T-helper 9 cell (primary cell): ENCODE measurements around the gene UPK3B.
"Not testable (repeated sequence)": the region's sequence is repeated elsewhere in the genome, so short reads cannot be mapped to it uniquely, and the experiment has no call there.

Experiments
- DNase-seq: peaks from one replicate; pipeline ENCODE4 v3.0.0-alpha.2; 2020

UPK3B gene

GRCh38 chr7:76492139-76492538 lies 18.2 kb upstream of the UPK3B start:
- DNase-seq = not testable (repeated sequence)

DNA sequence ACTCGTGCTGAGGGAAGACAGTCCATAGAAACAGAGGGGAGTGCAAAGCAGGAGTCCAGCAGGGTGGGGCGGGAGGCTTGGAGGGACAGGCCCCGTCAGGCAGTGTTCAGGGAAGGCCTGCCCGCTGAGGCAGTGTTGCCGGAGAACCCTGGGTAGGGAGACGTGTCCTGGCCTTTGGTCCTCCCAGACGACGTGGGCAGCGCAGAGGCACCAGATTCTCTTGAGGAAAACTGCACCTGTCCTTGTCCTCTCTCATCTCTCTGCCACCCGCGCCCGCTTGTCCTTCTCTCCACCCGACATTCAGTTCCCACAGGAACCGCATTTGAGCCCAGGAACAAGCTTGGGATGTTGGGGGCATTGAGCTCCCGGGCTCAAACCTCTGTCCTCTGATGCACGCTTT lies 14.6 kb upstream of the UPK3B start:
- not testable (repeated sequence) for DNase-seq

GRCh38 chr7:76497918-76498582 lies 12.3 kb upstream of the UPK3B start:
- not testable (repeated sequence) for DNase-seq

DNA sequence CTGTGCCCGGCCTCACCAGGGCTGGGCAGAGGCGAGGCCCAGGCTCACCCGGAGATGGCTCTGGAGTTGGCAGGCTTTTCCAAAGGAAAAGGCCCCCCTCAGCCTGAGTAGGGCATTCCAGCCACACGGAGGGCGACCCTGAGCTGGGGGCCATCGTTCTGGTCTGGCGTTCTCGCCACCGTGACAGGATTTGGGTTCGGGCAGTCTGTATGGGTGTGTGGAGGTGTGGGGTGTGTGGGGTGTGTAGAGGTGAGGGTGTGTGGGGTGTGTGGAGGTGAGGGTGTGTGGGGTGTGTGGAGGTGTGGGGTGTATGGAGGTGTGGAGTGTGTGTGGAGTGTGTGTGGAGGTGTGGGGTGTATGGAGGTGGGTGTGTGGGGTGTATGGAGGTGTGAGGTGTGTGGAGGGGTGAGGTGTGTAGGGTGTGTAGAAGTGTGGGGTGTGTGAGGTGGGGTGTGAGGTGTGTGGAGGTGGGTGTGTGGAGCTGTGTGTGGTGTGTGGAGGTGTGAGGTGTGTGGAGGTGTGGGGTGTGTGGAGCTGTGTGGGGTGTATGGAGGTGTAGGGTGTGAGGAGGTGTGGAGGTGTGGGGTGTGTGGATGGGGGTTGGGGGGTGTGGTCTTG lies 11.7 kb upstream of the UPK3B start:
- not testable (repeated sequence) for DNase-seq

- not testable (repeated sequence) for DNase-seq
Measured at GRCh38 chr7:76499201-76499923, 11.0 kb upstream of the UPK3B start.

GRCh38 chr7:76499924-76500241 lies 10.5 kb upstream of the UPK3B start:
- not testable (repeated sequence) for DNase-seq

- DNase-seq = not testable (repeated sequence)
Measured at GRCh38 chr7:76502224-76502623, 8.1 kb upstream of the UPK3B start.

- DNase-seq = not testable (repeated sequence)
Measured at GRCh38 chr7:76502836-76503235, 7.5 kb upstream of the UPK3B start.

- DNase-seq = not testable (repeated sequence)
Measured at GRCh38 chr7:76503244-76503643, 7.1 kb upstream of the UPK3B start.

- not testable (repeated sequence) for DNase-seq
Measured at GRCh38 chr7:76504351-76505167, 5.8 kb upstream of the UPK3B start.

GRCh38 chr7:76505168-76506080 lies 4.9 kb upstream of the UPK3B start:
- no peak for DNase-seq

DNA sequence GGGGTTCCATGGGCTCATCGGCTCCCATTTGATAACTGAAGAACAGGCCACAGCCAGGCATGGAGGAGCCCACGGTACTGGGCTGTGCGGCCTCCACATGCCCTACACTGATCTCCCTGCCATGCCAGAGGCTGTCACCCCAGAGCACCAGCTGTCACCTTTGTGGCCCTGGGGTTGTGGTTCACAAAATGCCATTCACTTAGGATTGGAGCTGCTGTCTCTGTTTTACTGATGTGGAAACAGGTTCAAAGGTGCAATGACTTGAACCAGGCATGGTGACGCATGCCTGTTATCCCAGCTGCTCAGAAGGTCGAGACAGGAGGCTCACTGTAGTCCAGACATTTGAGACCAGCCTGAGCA lies 4.3 kb upstream of the UPK3B start:
- DNase-seq = no peak

DNA sequence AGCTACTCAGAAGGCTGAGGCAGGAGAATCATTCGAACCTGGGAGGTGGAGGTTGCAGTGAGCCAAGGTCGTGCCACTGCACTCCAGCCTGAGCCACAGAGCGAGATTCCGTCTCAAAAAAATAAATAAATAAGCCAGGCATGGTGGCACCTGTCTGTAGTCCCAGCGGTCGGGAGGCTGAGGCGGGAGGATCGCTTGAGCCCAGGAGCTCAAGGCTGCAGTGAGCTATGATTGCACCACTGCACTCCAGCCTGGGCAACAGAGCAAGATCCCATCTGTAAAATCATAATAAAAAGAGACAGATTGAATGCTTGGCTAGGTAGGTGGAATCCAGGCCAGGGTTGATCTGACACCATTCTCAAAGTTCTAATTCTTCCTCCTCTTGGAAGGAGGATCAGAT lies 3.7 kb upstream of the UPK3B start:
- not testable (repeated sequence) for DNase-seq

GRCh38 chr7:76507723-76508406 lies 2.5 kb upstream of the UPK3B start:
- DNase-seq = no peak

GRCh38 chr7:76511200-76511910 lies 1.0 kb downstream of the UPK3B start:
- DNase-seq = not testable (repeated sequence)

DNA sequence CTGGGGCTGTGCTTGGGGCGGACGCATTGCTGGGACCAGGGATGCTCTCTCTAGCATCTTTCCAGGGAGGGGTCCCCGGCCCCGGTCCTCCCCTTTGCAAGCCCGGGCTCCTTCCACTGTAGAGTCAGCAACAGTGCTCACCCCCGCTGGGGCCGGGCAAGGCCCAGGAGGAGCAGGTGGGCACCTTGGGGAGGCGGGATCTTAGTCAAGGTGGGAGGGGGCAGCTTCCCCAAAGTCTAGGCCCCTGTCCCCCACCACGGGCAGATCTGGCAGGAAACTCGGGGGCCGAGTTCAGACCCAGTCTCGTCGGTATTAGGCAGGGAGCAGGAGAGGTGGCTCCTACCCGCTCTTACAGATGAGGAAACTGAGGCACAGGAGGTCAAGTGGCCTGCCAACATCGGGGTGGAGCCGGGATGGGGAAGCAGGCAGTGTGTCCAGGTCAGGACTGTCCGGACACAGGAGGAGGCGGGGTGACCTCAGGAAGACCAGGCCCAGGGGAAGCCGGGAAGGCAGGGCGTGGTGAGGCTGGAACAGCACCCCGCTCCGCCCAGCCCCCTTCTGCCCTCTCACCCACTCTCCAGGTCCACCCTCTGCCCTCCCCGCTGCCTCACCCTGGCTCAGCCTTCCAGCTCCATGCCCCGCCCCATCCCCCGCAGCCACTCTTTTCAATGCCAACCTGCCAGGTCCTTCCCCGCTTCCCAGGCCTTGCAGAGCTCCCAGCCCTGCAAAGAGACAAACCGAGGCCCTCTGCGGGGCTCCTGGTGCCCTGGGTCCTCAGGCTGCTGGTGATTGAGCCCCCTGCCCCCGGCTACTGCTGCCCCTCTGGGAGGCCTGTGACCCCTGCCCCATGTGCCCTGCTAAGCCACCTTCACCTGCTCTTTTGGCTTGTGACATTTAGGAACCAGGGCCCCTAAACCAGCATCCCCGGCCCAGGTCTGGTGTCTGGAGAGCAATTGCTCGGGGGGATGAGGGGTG lies 1.8 kb downstream of the UPK3B start:
- not testable (repeated sequence) for DNase-seq

DNA sequence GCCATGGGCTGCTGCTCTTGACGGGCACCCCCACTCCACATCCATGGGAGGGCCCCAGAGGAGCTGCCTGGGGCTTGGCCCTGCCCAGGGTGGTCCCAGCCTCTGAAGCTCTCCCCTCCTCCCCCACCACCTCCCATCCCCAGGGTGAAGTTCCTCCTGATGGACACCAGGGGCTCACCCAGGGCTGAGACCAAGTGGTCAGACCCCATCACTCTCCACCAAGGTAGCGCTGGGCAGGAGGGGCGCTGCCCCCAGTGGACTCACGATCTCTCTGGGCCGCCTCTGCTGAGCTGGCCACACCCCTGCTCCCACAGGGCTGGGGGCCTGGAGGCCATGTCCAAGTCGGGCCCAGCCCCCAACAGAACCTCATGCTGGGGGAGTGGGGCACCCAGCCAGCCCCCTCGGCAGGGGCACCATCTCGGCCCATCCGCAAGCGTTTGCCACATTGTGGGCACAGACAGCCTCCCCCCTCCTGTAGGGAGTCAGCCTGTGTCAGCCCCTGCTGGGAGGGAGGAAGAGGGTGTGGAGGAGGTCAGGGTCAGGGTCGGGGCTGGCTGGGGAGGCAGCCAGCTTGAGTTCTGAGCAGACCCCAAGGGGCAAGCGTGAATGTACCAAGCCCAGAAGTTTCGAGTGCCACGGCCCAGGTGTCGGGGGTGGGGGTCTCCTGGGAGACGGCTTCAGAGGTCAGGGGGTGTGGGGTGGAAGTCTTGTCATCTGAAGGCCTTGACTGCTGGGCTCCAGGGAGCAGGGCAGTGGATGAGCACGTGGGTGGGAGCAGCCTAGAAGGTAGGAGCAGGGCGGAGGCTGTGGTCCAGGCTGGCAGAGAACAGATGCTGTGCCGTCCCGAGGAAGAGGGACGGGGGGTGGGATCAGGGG lies 2.8 kb downstream of the UPK3B start:
- DNase-seq = no peak
